Heart left ventricle (tissue), 13 donors: ENCODE measurements around the gene SNTA1.

Experiments
- CTCF ChIP-seq, 12 donors: fragments of 200-600 bp; sonication (generic) in 4 of 12; IDR thresholded peaks; one replicate each; pipeline versions ENCODE4 v1.5.0 to v1.8.0; 2018 to 2022; ENCODE audit warnings: antibody characterized with exemption in 12 of 12, mild to moderate bottlenecking in 5 of 12
- POLR2A ChIP-seq, 2 donors: fragments of 450-650 bp; IDR thresholded peaks; one replicate each; pipeline ENCODE4 v1.6.1; 2017; ENCODE audit warnings: antibody characterized with exemption in 2 of 2, mild to moderate bottlenecking in 2 of 2, moderate library complexity in 2 of 2
- donor health status: ischemic (EF 13 %, LVEDD 7.1; RV severe dilation, severe dysfunction).
- donor health status: DM: no; HTN: yes; CAD: no.
- donor health status: DM: no; HTN: no; CAD: no.
- donor health status: ischemic (EF 25% LVEDD 6.9; RV normal size, moderate dysfunction).
- donor health status: ischemic (EF 25% LVEDD 5.7; RV mildly dilated, moderate dysfunction).
- donor health status: ischemic (EF 35%, LVEDD 5.7; RV mildly dilated, moderate dysfunction).
- donor health status: nonischemic (EF 11% LVEDD 7.7; RV severe dilation, severe dysfunction).
- donor health status: DM: yes; HTN: yes; CAD: no.
- donor health status: PGD.
- donor health status: ischemic (EF 29% LVEDD 5.4; RV normal size, mild dysfunction).
- donor health status: nonischemic (EF 23%, LVEDD 6.1; RV moderate dilation, normal function).

GRCh38 chr20:33433465-33434234 is 9.9 kb downstream of the SNTA1 start:
- TF ChIP-seq CTCF (IDR thresholded peaks at IDR 0.05), result no peak
- no peak for TF ChIP-seq POLR2A (IDR thresholded peaks at IDR 0.05)
